ENCODE data around the gene PRICKLE4. TPM values are rescaled to one million over a fixed set of nuclear protein-coding genes. Genes with fewer than 3 reads are reported as not detected.

Gene PRICKLE4
- total RNA-seq, 1 donor from 2014 or later = 1.7 TPM

GRCh38 chr6:41767112-41767833 lies 13.3 kb upstream of the PRICKLE4 start:
- intact Hi-C loops (cut with DNase I) = no loop called here
- DNase-seq (ENCODE audit: low spot score) = no peak

DNA sequence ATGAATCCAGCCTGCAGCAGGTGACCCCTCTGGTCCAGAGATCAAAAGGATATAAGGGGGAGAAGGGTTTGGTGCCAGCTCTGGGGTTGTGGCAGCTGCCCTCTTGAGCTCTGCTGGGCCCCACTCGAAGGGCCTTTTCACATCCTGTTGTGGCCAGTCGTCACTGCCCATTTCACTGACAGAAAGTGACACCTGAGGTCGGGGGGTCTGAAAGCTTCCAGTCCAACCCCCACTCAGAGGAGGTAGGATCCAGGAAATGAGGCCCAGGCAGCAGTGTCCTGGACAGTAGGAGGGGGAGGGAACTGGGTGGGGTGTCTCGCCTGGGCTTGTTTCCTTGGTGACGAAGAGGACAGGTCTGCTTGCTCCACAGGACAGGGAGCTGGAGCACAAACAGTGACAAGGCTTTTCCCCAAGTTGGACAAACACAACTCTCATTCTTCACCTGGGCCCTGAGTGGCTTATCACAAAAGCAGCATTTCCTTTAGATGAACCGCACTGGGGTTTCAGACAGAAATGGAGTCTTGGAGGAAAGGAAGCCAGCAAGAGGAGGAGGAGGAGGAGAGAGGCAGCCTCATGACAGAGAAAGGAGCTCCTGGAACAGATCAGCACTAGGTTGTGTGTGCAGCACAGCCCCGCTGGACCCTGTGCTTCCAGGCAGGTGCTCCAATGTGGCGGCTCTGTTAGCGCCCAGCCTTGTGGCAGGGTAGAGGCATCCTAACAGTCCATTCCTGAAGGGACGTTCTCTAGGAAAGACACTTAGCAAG lies 11.9 kb upstream of the PRICKLE4 start:
- intact Hi-C loops (cut with DNase I) = no loop called here
- no peak for DNase-seq (ENCODE audit: low spot score)

DNA sequence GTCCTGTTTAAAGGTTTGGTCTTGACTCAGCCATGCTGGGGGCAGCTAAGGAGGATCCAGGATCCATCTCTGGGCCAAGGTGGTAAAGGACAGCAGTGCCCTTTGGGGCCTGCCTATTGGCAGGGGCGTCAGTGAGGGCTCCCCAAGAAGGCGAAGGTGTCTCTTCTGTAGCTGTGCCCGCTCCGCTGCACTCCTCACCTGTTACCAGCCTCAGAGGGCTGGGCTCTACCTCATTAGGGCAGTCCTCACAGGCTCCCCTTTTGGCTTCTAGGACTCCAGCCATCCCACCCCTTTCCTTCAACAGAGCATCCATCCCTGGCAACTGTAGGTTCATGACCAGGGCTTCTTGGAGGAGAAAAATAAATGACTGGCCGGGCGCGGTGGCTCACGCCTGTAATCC lies 11.2 kb upstream of the PRICKLE4 start:
- no peak for DNase-seq (ENCODE audit: low spot score)
- intact Hi-C loops (cut with DNase I) = no loop called here

- intact Hi-C loops (cut with DNase I) = no loop called here
- peak; percentile 46 for DNase-seq (ENCODE audit: low spot score)
Observed at GRCh38 chr6:41770381-41771057, 10.1 kb upstream of the PRICKLE4 start.

DNA sequence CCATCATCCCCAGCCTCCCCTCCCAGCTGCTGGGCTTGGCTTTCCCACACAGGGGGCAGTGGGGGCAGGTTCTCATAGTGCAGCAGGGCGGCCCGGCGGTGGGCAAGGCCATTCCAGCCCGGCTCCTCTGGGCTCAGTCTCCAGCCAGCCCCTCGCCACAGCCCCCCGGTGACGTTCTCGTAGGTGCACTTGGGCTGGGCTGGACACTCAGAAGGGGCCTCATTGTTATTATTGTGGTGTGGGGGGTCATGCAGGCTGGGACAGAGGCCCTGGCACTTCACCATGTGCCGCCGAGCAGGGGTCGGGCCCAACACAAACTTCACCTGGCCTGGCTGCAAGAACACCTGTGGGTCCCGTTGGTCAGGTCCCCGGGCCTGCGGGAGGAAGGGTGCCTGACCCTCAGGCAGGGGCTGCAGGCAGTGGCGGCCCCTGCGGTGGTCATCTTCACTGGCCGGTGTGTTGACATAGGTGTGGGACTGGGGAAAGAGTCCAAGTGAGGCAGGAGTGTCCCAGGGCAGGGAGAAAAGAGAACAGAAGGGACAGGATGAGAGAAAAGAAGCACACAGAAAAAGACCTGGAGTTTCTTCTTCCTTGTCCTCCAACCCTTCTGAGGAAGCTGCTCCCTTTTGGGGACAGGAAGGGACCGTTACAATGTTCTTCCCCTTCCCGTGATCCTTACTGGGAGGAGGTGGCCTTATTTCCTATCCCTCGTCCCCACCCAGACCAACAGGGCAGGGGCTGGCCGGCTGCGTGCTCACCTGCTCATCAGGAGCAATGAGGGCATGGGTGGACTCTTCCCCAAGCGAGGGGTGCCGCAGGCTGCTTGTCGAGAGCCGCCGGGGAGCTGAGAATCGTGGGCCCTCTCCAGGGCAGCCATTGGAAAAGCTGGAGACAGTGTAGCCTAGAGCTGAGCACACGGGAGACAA lies 9.3 kb upstream of the PRICKLE4 start:
- intact Hi-C loops (cut with DNase I) = no loop called here
- DNase-seq (ENCODE audit: low spot score) = peak; percentile 29

- intact Hi-C loops (cut with DNase I) = loop anchor here (2.0 to 5.0 kb wide), 5 partner anchors 38 to 408 kb away; partner anchors contain the start of gene TFEB
- DNase-seq (ENCODE audit: low spot score) = peak; percentile 27
Observed at GRCh38 chr6:41774841-41775240, 5.7 kb upstream of the PRICKLE4 start.

GRCh38 chr6:41775293-41775882 lies 5.2 kb upstream of the PRICKLE4 start:
- intact Hi-C loops (cut with DNase I) = loop anchor here (2.0 to 5.0 kb wide), 5 partner anchors 38 to 408 kb away; partner anchors contain the start of gene TFEB
- no peak for DNase-seq (ENCODE audit: low spot score)

- peak; percentile 58 for DNase-seq (ENCODE audit: low spot score)
- intact Hi-C loops (cut with DNase I) = loop anchor here (5.0 kb wide), 4 partner anchors 40 to 410 kb away; partner anchors contain the start of gene TFEB
Observed at GRCh38 chr6:41777551-41778285, 2.9 kb upstream of the PRICKLE4 start.

DNA sequence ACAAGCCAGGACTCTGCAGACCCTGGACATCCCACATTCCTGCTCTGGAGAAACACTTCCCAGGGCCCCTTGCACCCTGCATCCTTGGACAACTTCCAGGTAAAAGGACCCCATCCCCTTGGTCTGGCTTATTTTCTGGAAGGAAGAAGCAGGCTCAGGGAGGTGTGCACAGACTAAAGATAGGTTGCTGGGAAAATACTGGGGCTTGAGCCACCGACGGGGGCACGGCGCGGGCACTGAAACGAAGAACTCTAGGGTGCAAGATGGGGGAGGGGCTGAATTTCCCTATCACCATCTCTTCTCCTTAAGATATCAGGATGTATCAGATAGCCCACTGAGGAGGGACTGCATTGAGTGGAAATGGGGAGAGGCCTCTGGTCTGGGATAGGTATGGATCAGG lies 1.7 kb upstream of the PRICKLE4 start:
- intact Hi-C loops (cut with DNase I) = loop anchor here (5.0 kb wide), 4 partner anchors 42 to 412 kb away; partner anchors contain the start of gene TFEB
- peak; percentile 65 for DNase-seq (ENCODE audit: low spot score)

DNA sequence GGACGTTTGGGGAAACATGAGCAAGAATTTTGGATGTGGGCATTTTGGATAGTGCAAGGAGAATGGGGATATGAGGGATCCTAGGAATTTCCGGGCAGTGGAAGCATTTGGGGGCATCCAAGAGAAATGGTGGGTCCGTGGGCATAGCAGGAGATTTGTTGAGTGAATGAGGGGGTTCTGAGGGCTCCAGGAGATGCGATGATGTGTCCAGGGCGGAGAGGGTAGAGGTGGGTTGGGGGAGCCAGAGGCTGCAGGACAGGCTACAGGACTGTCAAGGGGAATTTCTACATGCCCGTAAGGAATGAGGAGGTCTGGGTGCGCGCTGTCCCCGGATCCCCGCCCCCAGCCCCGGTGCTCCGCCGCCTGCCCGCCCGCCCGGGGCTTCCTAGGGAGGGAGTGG lies 1.2 kb upstream of the PRICKLE4 start:
- intact Hi-C loops (cut with DNase I) = loop anchor here (5.0 kb wide), 4 partner anchors 42 to 412 kb away; partner anchors contain the start of gene TFEB
- DNase-seq (ENCODE audit: low spot score) = no peak

DNA sequence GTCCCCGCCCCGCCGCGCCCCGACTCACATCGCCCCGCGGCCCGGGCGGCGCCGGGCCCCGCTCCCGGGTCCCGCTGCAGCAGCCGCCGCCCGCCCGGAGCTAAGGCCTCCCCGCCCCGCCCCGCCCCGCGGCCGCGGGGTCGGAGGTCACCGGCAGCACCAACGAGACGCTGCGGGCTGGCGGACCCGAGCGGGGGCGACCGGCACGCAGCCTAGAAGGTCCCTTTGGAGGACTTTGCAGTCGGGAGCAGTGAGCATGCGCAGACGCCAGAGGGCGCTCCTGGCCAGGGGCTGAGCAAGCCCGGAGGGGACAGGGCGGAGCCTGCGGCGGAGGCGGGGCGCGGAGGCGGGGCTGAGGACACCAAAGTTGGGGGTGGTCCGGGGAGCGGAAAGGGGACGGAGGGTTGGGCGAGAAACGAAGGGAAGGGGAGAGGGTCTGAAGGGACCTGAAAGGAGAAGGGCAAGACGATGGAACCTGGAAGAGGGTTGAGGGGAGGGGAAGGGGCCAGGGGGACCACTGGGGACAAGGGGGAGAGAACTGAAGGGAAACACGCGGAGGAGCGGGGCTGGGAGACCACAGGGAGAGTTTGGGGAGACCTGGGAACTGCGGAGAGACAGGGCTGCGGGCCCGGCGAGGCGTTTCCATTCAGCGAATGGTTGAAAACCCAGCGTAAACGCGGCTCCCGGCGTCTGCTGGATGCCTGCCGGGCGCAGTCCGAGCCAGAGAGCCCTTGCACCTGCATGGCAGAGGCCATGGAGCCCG lies 613 bp upstream of the PRICKLE4 start, which contains the start of gene FRS3:
Gene FRS3, minus strand, starts transcription at position 113 of the 763 bp plus-strand sequence. CDS start 2,913 bp downstream, outside the sequence.
- DNase-seq (ENCODE audit: low spot score) = peak; percentile 100
- intact Hi-C loops (cut with DNase I) = loop anchor here (2.0 to 5.0 kb wide), 5 partner anchors 43 to 413 kb away; partner anchors contain the start of gene TFEB

DNA sequence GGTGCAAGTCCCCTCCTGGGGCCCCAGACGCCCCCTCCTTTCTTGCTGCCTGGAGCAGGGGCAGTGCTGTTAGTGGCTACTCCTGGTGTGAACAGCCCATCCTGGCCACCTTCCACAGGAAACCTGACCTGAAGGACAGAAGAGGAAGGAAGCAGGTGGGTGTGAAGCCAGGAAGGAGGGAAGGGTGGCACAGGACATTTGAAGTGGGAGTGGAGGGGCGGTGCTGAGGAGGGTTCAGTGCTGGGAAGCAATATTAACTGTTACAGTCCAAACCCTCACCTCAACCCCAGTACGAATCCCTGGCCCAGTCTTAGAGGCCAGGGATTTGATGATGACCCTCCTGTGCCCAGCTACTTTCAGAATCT lies 766 bp downstream of the PRICKLE4 start:
- peak; percentile 75 for DNase-seq (ENCODE audit: low spot score)
- intact Hi-C loops (cut with DNase I) = loop anchor here (2.0 kb wide), 1 partner anchor 263 kb away; no protein-coding TSS in a partner anchor

DNA sequence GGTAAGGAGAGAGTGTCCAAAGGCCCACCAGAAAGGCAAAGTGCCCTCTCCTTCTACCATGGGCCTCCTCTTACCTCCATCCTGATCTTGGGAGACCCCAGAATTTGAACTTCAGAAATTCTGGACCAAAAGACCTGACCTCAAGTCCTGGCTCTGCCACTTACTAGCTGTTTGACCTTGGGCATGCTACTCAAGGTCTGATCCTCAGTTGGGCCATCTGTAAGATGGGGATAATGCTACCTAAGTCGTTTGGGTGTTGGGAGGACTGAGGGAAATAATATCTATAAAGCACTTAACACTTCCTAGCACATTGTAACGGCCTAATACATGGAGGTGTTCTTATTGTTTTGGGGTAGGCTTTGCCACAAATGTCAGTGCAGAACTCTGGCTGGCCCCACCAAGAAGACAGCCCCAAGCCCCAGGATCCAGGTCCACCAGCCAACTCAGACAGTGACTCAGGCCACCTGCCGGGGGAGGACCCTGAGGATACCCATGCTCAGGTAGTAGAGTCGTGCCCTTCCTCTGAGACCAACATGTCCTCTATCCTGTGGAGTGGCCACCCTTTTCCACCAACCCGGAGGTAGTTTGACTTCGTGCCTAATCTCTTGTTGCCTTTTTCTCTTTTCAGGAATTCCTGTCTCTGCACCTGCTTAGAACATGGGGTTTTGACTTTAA lies 2.7 kb downstream of the PRICKLE4 start:
- DNase-seq (ENCODE audit: low spot score) = peak; percentile 56
- intact Hi-C loops (cut with DNase I) = no loop called here

DNA sequence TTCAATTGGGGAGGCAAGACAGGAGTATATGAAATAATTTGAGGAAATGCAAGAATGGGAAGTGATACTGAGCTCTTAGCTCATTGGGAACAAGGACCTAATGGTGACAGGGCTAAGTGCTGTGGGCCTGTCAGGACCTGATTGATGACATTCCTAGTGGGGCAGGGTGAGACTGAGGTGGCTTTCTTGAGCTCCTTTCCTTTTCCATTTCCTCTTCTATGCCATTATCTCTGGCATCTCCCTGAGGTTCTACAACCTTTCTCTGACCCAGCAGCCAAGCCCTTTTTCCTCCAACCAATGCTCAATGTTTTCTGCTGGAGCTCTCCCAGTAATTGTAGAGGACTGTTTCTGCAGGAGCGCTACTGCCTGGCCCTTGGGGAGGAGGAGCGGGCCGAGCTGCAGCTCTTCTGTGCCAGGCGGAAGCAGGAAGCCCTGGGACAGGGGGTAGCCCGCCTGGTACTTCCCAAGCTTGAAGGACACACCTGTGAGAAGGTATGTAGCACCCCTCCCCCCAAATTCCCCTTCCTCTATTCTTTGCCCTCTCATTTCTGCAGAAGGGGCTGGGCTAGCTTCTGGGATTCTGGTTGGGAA lies 4.1 kb downstream of the PRICKLE4 start:
- intact Hi-C loops (cut with DNase I) = loop anchor here (5.0 kb wide), 2 partner anchors 113 to 153 kb away; partner anchors contain the start of gene USP49

DNA sequence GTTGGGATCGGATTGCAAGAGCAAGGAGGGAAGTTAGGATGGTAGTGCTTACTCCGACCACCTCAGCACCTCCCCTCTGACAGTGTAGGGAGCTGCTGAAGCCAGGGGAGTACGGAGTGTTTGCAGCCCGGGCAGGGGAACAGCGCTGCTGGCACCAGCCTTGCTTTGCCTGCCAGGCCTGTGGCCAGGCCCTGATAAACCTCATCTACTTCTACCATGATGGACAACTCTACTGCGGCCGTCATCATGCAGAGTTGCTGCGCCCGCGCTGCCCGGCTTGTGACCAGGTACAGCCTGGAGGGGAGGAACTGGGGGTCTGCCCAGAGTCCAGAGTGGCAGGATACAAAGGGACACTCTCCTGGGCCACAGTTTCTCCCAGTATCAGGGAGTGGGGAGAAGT lies 4.7 kb downstream of the PRICKLE4 start:
- intact Hi-C loops (cut with DNase I) = loop anchor here (5.0 kb wide), 2 partner anchors 112 to 152 kb away; partner anchors contain the start of gene USP49
- peak; percentile 76 for DNase-seq (ENCODE audit: low spot score)

More for the DNA sequence above, 4.1 kb downstream of the PRICKLE4 start:
- DNase-seq (ENCODE audit: low spot score) = peak; percentile 47

Data from cardiac septum (tissue), 1 donor.